ENCODE results near the gene MACROD1. TPM values are rescaled to one million over a fixed set of nuclear protein-coding genes. Genes with fewer than 3 reads are reported as not detected.
A peak's percentile ranks its signal among the peaks of the same experiment; 100 is the strongest.
"Not testable (repeated sequence)": the region's sequence is repeated elsewhere in the genome, so short reads cannot be mapped to it uniquely, and the experiment has no call there.

Gene MACROD1
- total RNA-seq, 2 experiments from 2014 or later = 6.0 to 6.3 TPM

GRCh38 chr11:63974259-63975143, 191.4 kb downstream of the MACROD1 start, which contains the start of gene COX8A:
TSS of gene COX8A (plus strand) at chr11:63974620. CDS start at chr11:63974681, 61 bp downstream.
- Histone ChIP-seq H3K27me3 (ENCODE audit: control insufficient read depth in 1 of 2, insufficient read depth in 2 of 2, low read length in 2 of 2) (peaks cover 0 to 4% of the 10 kb centered on the region in 2 experiments), H3K4me3 (ENCODE audit: low read length) (peak within 1 kb of the TSS; percentile 94), H3K36me3 (ENCODE audit: insufficient read depth, low read length) (peaks cover 9% of the 10 kb centered on the region), H3K4me1 (ENCODE audit: insufficient read depth, low read length) (peaks cover 27% of the 10 kb centered on the region), H3K9me3 (ENCODE audit: control insufficient read depth in 1 of 2, insufficient read depth in 1 of 2, low read length in 2 of 2) (no peaks in the 10 kb centered on the region), H3K27ac (ENCODE audit: low read depth in 1 of 2, low read length in 2 of 2) (peak within 1 kb of the TSS; percentile 90 to 95)
- no peak for TF ChIP-seq CTCF (IDR thresholded peaks at IDR 0.05)
- H3K27ac Mint-ChIP-seq = peak within 1 kb of the TSS; percentile 99
- ATAC-seq (ENCODE audit: poor library complexity) = peak; percentile 99
- peak; percentile 85 to 99 (median 90) for DNase-seq
- ChIA-PET CTCF (interaction anchor here (0.8 to 1.4 kb wide), 2 partner anchors 29 to 137 kb away, joined by 3 to 4 read pairs; no protein-coding TSS in a partner anchor), POLR2A (interaction anchor here (0.8 to 1.2 kb wide), 5 partner anchors 11 to 232 kb away, joined by 3 to 15 read pairs (median 3); partner anchors contain the start of genes FERMT3 and OTUB1)
- peaks cover 15% of the 10 kb centered on the region for H3K36me3 Mint-ChIP-seq (ENCODE audit: low read depth)
- H3K27me3 Mint-ChIP-seq = no peaks in the 10 kb centered on the region
- intact Hi-C loops (cut with DNase I, micrococcal nuclease) = loop anchor here (1.0 to 10.0 kb wide), 3 partner anchors 12 to 140 kb away; partner anchors contain the start of genes OTUB1 (in 2 of the 2), MARK2 (in 1 of the 2) and NAA40 (in 1 of the 2)
- peak within 1 kb of the TSS; percentile 100 for H3K4me3 Mint-ChIP-seq
- H3K4me1 Mint-ChIP-seq (ENCODE audit: low read depth) = peaks cover 25% of the 10 kb centered on the region
- H3K9me3 Mint-ChIP-seq = no peaks in the 10 kb centered on the region

- not testable (repeated sequence) for H3K9me3 ChIP-seq (ENCODE audit: control insufficient read depth in 1 of 2, insufficient read depth in 1 of 2, low read length in 2 of 2); H3K27ac ChIP-seq (ENCODE audit: low read depth in 1 of 2, low read length in 2 of 2); H3K9me3 Mint-ChIP-seq; H3K27me3 Mint-ChIP-seq; ATAC-seq (ENCODE audit: poor library complexity); H3K36me3 ChIP-seq (ENCODE audit: insufficient read depth, low read length); H3K27me3 ChIP-seq (ENCODE audit: control insufficient read depth in 1 of 2, insufficient read depth in 2 of 2, low read length in 2 of 2); DNase-seq
- Mint-ChIP-seq H3K4me3 (peak overlapping the region; percentile 100), H3K36me3 (ENCODE audit: low read depth) (peaks cover 15% of the 10 kb centered on the region), H3K4me1 (ENCODE audit: low read depth) (peaks cover 25% of the 10 kb centered on the region), H3K27ac (peak overlapping the region; percentile 99)
- ChIA-PET POLR2A (interaction anchor here (1.2 kb wide), 2 partner anchors 12 to 26 kb away, joined by 10 to 15 read pairs; partner anchors contain the start of gene OTUB1), CTCF (interaction anchor here (1.4 kb wide), 1 partner anchor 136 kb away, joined by 4 read pairs; no protein-coding TSS in a partner anchor)
- H3K4me3 ChIP-seq (ENCODE audit: low read length) = peak overlapping the region; percentile 94
- intact Hi-C loops (cut with DNase I, micrococcal nuclease) = loop anchor here (1.0 to 10.0 kb wide), 3 partner anchors 12 to 139 kb away; partner anchors contain the start of genes OTUB1 (in 2 of the 2), MARK2 (in 1 of the 2) and NAA40 (in 1 of the 2)
- H3K4me1 ChIP-seq (ENCODE audit: insufficient read depth, low read length) = peaks cover 27% of the 10 kb centered on the region
Measured at GRCh38 chr11:63973912-63974258, 192.0 kb downstream of the MACROD1 start.

- H3K4me3 ChIP-seq (ENCODE audit: low read length) = no peak overlapping the region
- no peaks in the 10 kb centered on the region for H3K9me3 ChIP-seq (ENCODE audit: control insufficient read depth in 1 of 2, insufficient read depth in 1 of 2, low read length in 2 of 2)
- Mint-ChIP-seq H3K4me1 (ENCODE audit: low read depth) (peaks cover 16% of the 10 kb centered on the region), H3K4me3 (no peak overlapping the region), H3K27ac (no peak overlapping the region), H3K27me3 (no peaks in the 10 kb centered on the region), H3K9me3 (no peaks in the 10 kb centered on the region), H3K36me3 (ENCODE audit: low read depth) (peaks cover 8% of the 10 kb centered on the region)
- DNase-seq = no peak
- peaks cover 0 to 4% of the 10 kb centered on the region in 2 experiments for H3K27me3 ChIP-seq (ENCODE audit: control insufficient read depth in 1 of 2, insufficient read depth in 2 of 2, low read length in 2 of 2)
- intact Hi-C loops (cut with DNase I, micrococcal nuclease) = loop anchor here (5.0 to 10.0 kb wide), 2 partner anchors 34 to 136 kb away; partner anchors contain the start of genes MARK2 (in 1 of the 2) and NAA40 (in 1 of the 2)
- no peak for ATAC-seq (ENCODE audit: poor library complexity)
- peaks cover 16% of the 10 kb centered on the region for H3K4me1 ChIP-seq (ENCODE audit: insufficient read depth, low read length)
- H3K36me3 ChIP-seq (ENCODE audit: insufficient read depth, low read length) = no peaks in the 10 kb centered on the region
- TF ChIP-seq CTCF (IDR thresholded peaks at IDR 0.05) = no peak
- no peak overlapping the region for H3K27ac ChIP-seq (ENCODE audit: low read depth in 1 of 2, low read length in 2 of 2)
- CTCF ChIA-PET = no interaction called here
- POLR2A ChIA-PET = no interaction called here
Measured at GRCh38 chr11:63970902-63971301, 195.0 kb downstream of the MACROD1 start.
